Panc1 (cell line): ENCODE results near the gene LYSET. TPM values are rescaled to one million over a fixed set of nuclear protein-coding genes. Genes with fewer than 3 reads are reported as not detected.

Experiments used
- ATAC-seq: fragments of 200-7000 bp; cut with Tn5 transposase; 2 replicates; pipeline ENCODE4 v1.9.1; 2020; ENCODE audit warnings: mild to moderate bottlenecking, moderate library complexity
- BruUV-seq: library from RNA; stranded (reverse); fragments of 400-500 nt; replicated peaks from 2 replicates; lab custom pipeline; 2021; lab: Mats Ljungman, UMichigan
- CTCF ChIA-PET: fragments of 300-600 bp; sonication (Branson Sonifier 250); formaldehyde crosslinking; loops from one replicate; lab custom pipeline; 2022; ENCODE audit warnings: antibody characterized with exemption; lab: Charles Lee
- POLR2A ChIA-PET: fragments of 300-600 bp; sonication (Branson Sonifier 250); formaldehyde crosslinking; loops from one replicate; lab custom pipeline; 2022; ENCODE audit warnings: antibody characterized with exemption; lab: Charles Lee
- DNase-seq: peaks from one replicate; pipeline ENCODE4 v3.0.0-alpha.2; 2010; ENCODE audit warnings: low read depth, low spot score
- H3K27ac ChIP-seq: 2 replicates; pipeline ENCODE4 v1.5.1; 2011; ENCODE audit warnings: mild to moderate bottlenecking, low read length, inconsistent platforms
- H3K27me3 ChIP-seq: fragments of 200-500 bp; sonication (Bioruptor generic); 2 replicates; pipeline ENCODE4 v1.6.0; 2014; ENCODE audit warnings: low read length, inconsistent platforms; ENCODE audit not compliant: control insufficient read depth, insufficient read depth
- H3K36me3 ChIP-seq: fragments of 200-500 bp; sonication (Bioruptor generic); 2 replicates; pipeline ENCODE4 v1.5.1; 2014; ENCODE audit warnings: inconsistent platforms, mild to moderate bottlenecking, low read length, moderate library complexity; ENCODE audit not compliant: control insufficient read depth, insufficient read depth
- H3K4me1 ChIP-seq: 2 replicates; pipeline ENCODE4 v1.5.1; 2011; ENCODE audit warnings: inconsistent platforms, mild to moderate bottlenecking, low read length, moderate library complexity; ENCODE audit not compliant: control insufficient read depth, insufficient read depth
- H3K4me3 ChIP-seq, 2 experiments: 2 replicates each; pipeline ENCODE4 v1.5.1; 2011 to 2012; ENCODE audit warnings: low read depth in 2 of 2, low read length in 2 of 2, mild to moderate bottlenecking in 2 of 2, inconsistent platforms in 1 of 2, moderate library complexity in 1 of 2
- H3K9me3 ChIP-seq: fragments of 200-500 bp; sonication (Bioruptor generic); 2 replicates; pipeline ENCODE4 v1.5.1; 2014; ENCODE audit warnings: low read depth, mild to moderate bottlenecking, inconsistent platforms, low read length, moderate library complexity; ENCODE audit not compliant: control insufficient read depth, insufficient read depth
- CTCF ChIP-seq: fragments of 450-650 bp; IDR thresholded peaks from 2 replicates; pipeline ENCODE4 v1.5.1; 2017; ENCODE audit warnings: mild to moderate bottlenecking
- POLR2AphosphoS5 ChIP-seq: IDR thresholded peaks from 2 replicates; pipeline ENCODE4 v1.6.1; 2012; ENCODE audit warnings: mild to moderate bottlenecking, low read depth, low read length, moderate library complexity
- REST ChIP-seq, 2 experiments: IDR thresholded peaks; 2 replicates each; pipeline ENCODE4 v1.6.1; 2011 to 2012; ENCODE audit warnings: low read depth in 2 of 2, control low read depth in 1 of 2, low read length in 1 of 2, mild to moderate bottlenecking in 1 of 2, moderate library complexity in 1 of 2; ENCODE audit not compliant: insufficient read depth in 1 of 2
- SIN3A ChIP-seq: IDR thresholded peaks from 2 replicates; pipeline ENCODE4 v1.6.1; 2012; ENCODE audit warnings: low read depth, mild to moderate bottlenecking, low read length, moderate library complexity, borderline replicate concordance; ENCODE audit not compliant: insufficient read depth
- TCF7L2 ChIP-seq: IDR thresholded peaks from 2 replicates; pipeline ENCODE4 v1.6.1; 2011; ENCODE audit warnings: mild to moderate bottlenecking, low read depth, low read length, inconsistent platforms
- in situ Hi-C: cut with HindIII; loops from 2 replicates; pipeline ENCODE4 v1.10.0; 2016; ENCODE audit warnings: low sequenced_read_pairs, low pct_unique_long_range_greater_than_20kb
- intact Hi-C: fragments of 100-400 bp; cut with micrococcal nuclease; formaldehyde crosslinking; loops from one replicate; pipeline ENCODE4 v1.10.0; 2022; ENCODE audit not compliant: unreplicated experiment
- total RNA-seq: library from RNA; stranded (reverse); gene quantifications from one replicate; pipeline ENCODE4 v1.2.1, GENCODE V29; 2021; ENCODE audit not compliant: unreplicated experiment

LYSET gene
- total RNA-seq, 1 experiment from 2014 or later, result 20.9 TPM

DNA sequence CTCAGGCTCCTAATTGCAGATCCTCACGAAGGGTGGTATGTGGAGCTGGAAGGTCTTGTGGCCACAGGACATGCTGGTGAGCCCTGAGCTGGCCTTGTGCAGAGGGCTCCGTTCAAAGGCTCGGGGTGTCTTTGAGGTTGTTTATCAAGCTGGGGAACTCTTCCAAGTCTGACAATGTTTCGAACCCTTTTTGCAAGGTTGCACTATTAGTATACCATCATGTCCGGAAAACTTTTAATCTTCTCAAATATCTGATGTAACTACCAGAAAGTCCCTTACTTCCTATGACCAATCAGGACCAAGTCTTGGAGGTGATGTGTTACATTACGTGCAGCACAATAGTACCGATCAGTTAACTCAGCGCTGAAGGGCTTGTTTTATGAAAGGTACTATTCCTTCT lies 43.4 kb downstream of the LYSET start:
- no peaks in the 10 kb centered on the region for H3K36me3 ChIP-seq
- ChIA-PET POLR2A (no interaction called here), CTCF (no interaction called here)
- no peaks in the 10 kb centered on the region for H3K4me1 ChIP-seq
- in situ Hi-C loops, result no loop called here
- H3K27ac ChIP-seq, result no peak overlapping the region
- no TSS peak for BruUV-seq
- H3K9me3 ChIP-seq, result no peaks in the 10 kb centered on the region
- no peak for ATAC-seq
- no peaks in the 10 kb centered on the region for H3K27me3 ChIP-seq
- intact Hi-C loops, result no loop called here
- TF ChIP-seq CTCF, result no peak
- TF ChIP-seq SIN3A, result no peak
- TF ChIP-seq POLR2AphosphoS5, result no peak
- TF ChIP-seq REST (IDR thresholded peaks at IDR 0.05; ENCODE audit: insufficient read depth in 1 of 2, low read depth in 2 of 2, low read length in 1 of 2), result no peak
- no peak for TF ChIP-seq TCF7L2
- DNase-seq, result no peak
- no peak overlapping the region for H3K4me3 ChIP-seq

- no peak for ATAC-seq
- Histone ChIP-seq H3K27me3 (no peaks in the 10 kb centered on the region), H3K4me1 (no peaks in the 10 kb centered on the region), H3K4me3 (no peak overlapping the region; a peak in 1 of 4 replicates), H3K27ac (no peak overlapping the region), H3K9me3 (no peaks in the 10 kb centered on the region), H3K36me3 (no peaks in the 10 kb centered on the region)
- intact Hi-C loops (loop anchor here (10.0 kb wide), 2 partner anchors 314 to 384 kb away; no protein-coding TSS in a partner anchor), in situ Hi-C loops (no loop called here)
- TF ChIP-seq CTCF (no peak), SIN3A (no peak), TCF7L2 (no peak), REST (IDR thresholded peaks at IDR 0.05; ENCODE audit: insufficient read depth in 1 of 2, low read depth in 2 of 2, low read length in 1 of 2) (no peak), POLR2AphosphoS5 (no peak)
- ChIA-PET POLR2A (no interaction called here), CTCF (no interaction called here)
- no TSS peak for BruUV-seq
- DNase-seq, result no peak
Measured at GRCh38 chr14:93230539-93230938, 45.4 kb downstream of the LYSET start.
